IMR-90 (cell line): ENCODE measurements around the gene DPY19L1. TPM values are rescaled to one million over a fixed set of nuclear protein-coding genes. Genes with fewer than 3 reads are reported as not detected.
"Not testable (repeated sequence)": the region's sequence is repeated elsewhere in the genome, so short reads cannot be mapped to it uniquely, and the experiment has no call there.

Source experiments
- ATAC-seq: fragments of 200-7000 bp; cut with Tn5 transposase; 2 replicates; pipeline ENCODE4 v1.9.1; 2020; ENCODE audit warnings: low read depth, mild to moderate bottlenecking, moderate library complexity
- BruUV-seq: library from RNA; stranded (reverse); fragments of 400-500 nt; replicated peaks from 2 replicates; lab custom pipeline; 2021; lab: Mats Ljungman, UMichigan
- CTCF ChIA-PET: fragments of 300-600 bp; formaldehyde crosslinking; extraction: SDS; loops from one replicate; lab custom pipeline; 2021; ENCODE audit warnings: antibody characterized with exemption; lab: Yijun Ruan, JAX
- POLR2A ChIA-PET: fragments of 300-600 bp; sonication (Branson Sonifier 250); formaldehyde crosslinking; loops from one replicate; lab custom pipeline; 2022; ENCODE audit warnings: antibody characterized with exemption; ENCODE audit not compliant: unreplicated experiment; lab: Charles Lee
- DNase-seq: peaks from one replicate; pipeline ENCODE4 v3.0.0; 2013
- H2AFZ ChIP-seq: replicated peaks from 2 replicates; pipeline ENCODE3; 2013; ENCODE audit warnings: low read length, mild to moderate bottlenecking; ENCODE audit not compliant: poor library complexity
- H2AK5ac ChIP-seq: 2 replicates; pipeline ENCODE4 v1.6.1; 2013; ENCODE audit warnings: low read depth, low read length, inconsistent platforms
- H2AK9ac ChIP-seq: replicated peaks from 2 replicates; pipeline ENCODE3; 2013; ENCODE audit warnings: mild to moderate bottlenecking, low read depth, low read length, moderate library complexity; ENCODE audit not compliant: poor library complexity
- H2BK120ac ChIP-seq: 2 replicates; pipeline ENCODE4 v1.6.1; 2013; ENCODE audit warnings: low read depth, low read length, inconsistent platforms
- H2BK15ac ChIP-seq: 3 replicates; pipeline ENCODE4 v1.6.1; 2013; ENCODE audit warnings: low read depth, low read length, inconsistent platforms
- H2BK20ac ChIP-seq: 2 replicates; pipeline ENCODE4 v1.6.1; 2013; ENCODE audit warnings: low read depth, mild to moderate bottlenecking, inconsistent platforms, low read length, moderate library complexity
- H2BK5ac ChIP-seq: 2 replicates; pipeline ENCODE4 v1.6.1; 2013; ENCODE audit warnings: mild to moderate bottlenecking, low read depth, low read length, inconsistent platforms; ENCODE audit not compliant: poor library complexity, severe bottlenecking
- H3K14ac ChIP-seq: replicated peaks from 2 replicates; pipeline ENCODE4 v1.6.1; 2013; ENCODE audit warnings: low read depth, low read length, inconsistent platforms
- H3K18ac ChIP-seq: 2 replicates; pipeline ENCODE4 v1.6.1; 2013; ENCODE audit warnings: low read depth, low read length, control low read depth
- H3K23ac ChIP-seq: 2 replicates; pipeline ENCODE4 v1.6.1; 2013; ENCODE audit warnings: low read depth, low read length, inconsistent platforms
- H3K27ac ChIP-seq: 2 replicates; pipeline ENCODE4 v1.5.1; 2013; ENCODE audit warnings: mild to moderate bottlenecking, control low read depth, low read length; ENCODE audit not compliant: insufficient read depth
- H3K27me3 ChIP-seq: 2 replicates; pipeline ENCODE4 v1.6.1; 2013; ENCODE audit warnings: low read length; ENCODE audit not compliant: control insufficient read depth, insufficient read depth
- H3K36me3 ChIP-seq: 2 replicates; pipeline ENCODE4 v1.6.1; 2013; ENCODE audit warnings: low read length, mixed read lengths; ENCODE audit not compliant: control insufficient read depth, insufficient read depth
- H3K4ac ChIP-seq: 2 replicates; pipeline ENCODE4 v1.6.1; 2013; ENCODE audit warnings: low read depth, low read length, inconsistent platforms
- H3K4me1 ChIP-seq: 2 replicates; pipeline ENCODE4 v1.6.1; 2013; ENCODE audit warnings: low read length, mixed read lengths; ENCODE audit not compliant: control insufficient read depth, insufficient read depth
- H3K4me2 ChIP-seq: 2 replicates; pipeline ENCODE4 v1.6.1; 2013; ENCODE audit warnings: low read depth, mild to moderate bottlenecking, control low read depth, low read length, moderate library complexity
- H3K4me3 ChIP-seq: 2 replicates; pipeline ENCODE4 v1.5.1; 2013; ENCODE audit warnings: low read depth, mild to moderate bottlenecking, control low read depth, low read length, moderate library complexity; ENCODE audit not compliant: insufficient read depth
- H3K56ac ChIP-seq: 2 replicates; pipeline ENCODE4 v1.6.1; 2013; ENCODE audit warnings: low read length, inconsistent platforms; ENCODE audit not compliant: insufficient read depth; ENCODE audit errors: extremely low read depth
- H3K79me1 ChIP-seq, 2 experiments: 2 replicates each; pipeline ENCODE4 v1.6.1; 2013; ENCODE audit warnings: low read length in 2 of 2, inconsistent platforms in 1 of 2, low read depth in 1 of 2
- H3K9ac ChIP-seq: 2 replicates; pipeline ENCODE4 v1.6.1; 2013; ENCODE audit warnings: low read depth, low read length, control low read depth
- H3K9me1 ChIP-seq: 2 replicates; pipeline ENCODE4 v1.6.1; 2013; ENCODE audit warnings: low read length, inconsistent platforms; ENCODE audit not compliant: insufficient read depth
- H3K9me3 ChIP-seq: 2 replicates; pipeline ENCODE4 v1.6.1; 2013; ENCODE audit warnings: low read length; ENCODE audit not compliant: control insufficient read depth, insufficient read depth
- H4K20me1 ChIP-seq: 2 replicates; pipeline ENCODE4 v1.6.1; 2013; ENCODE audit warnings: low read length, inconsistent platforms; ENCODE audit not compliant: insufficient read depth
- H4K5ac ChIP-seq: 2 replicates; pipeline ENCODE4 v1.6.1; 2013; ENCODE audit warnings: mild to moderate bottlenecking, low read depth, low read length, control low read depth
- H4K8ac ChIP-seq, 2 experiments: 2 replicates each; pipeline ENCODE4 v1.6.1; 2013; ENCODE audit warnings: low read depth in 2 of 2, low read length in 2 of 2, control low read depth in 1 of 2, inconsistent platforms in 1 of 2
- H4K91ac ChIP-seq: 2 replicates; pipeline ENCODE4 v1.6.1; 2013; ENCODE audit warnings: low read depth, low read length, inconsistent platforms; ENCODE audit not compliant: insufficient read depth
- WGBS, 2 experiments: methylation state at CpG; one replicate each; pipeline versions ENCODE4 v1.1.5 to v1.1.7; 2013; ENCODE audit warnings: missing lambda C conversion rate in 2 of 2; ENCODE audit not compliant: insufficient read length in 1 of 2; ENCODE audit errors: extremely low coverage in 2 of 2; 5-methylcytosine and 5-hydroxymethylcytosine counted together
- dilution Hi-C: fragments of 300-500 bp; cut with HindIII; formaldehyde crosslinking; loops from one replicate; pipeline ENCODE4 v1.14.3; 2018; ENCODE audit warnings: low sequenced_read_pairs; ENCODE audit not compliant: unreplicated experiment
- in situ Hi-C: fragments of 300-500 bp; cut with MboI; formaldehyde crosslinking; loops from 3 replicates; pipeline ENCODE4 v1.14.3; 2019; ENCODE audit warnings: low sequenced_read_pairs, inconsistent platforms, mixed read lengths
- intact Hi-C: fragments of 100-400 bp; cut with micrococcal nuclease; formaldehyde crosslinking; loops from 2 replicates; pipeline ENCODE4 v1.10.0; 2022
- polyA plus RNA-seq, 3 experiments: library from polyadenylated mRNA; depleted of rRNA; stranded (reverse); fragments of >200 nt; gene quantifications; 2 replicates each; pipeline ENCODE4 v1.2.3, GENCODE V29; 2012; ENCODE audit warnings: low replicate concordance in 1 of 3
- total RNA-seq: library from RNA; depleted of rRNA; stranded (reverse); fragments of >200 nt; gene quantifications from 2 replicates; pipeline ENCODE4 v1.2.3, GENCODE V29; 2012

The DPY19L1 gene
- total and polyA plus RNA-seq, 2 of the 4 experiments (the other 2 are of a cell fraction), result 12.1 to 12.2 TPM

GRCh38 chr7:34883855-34884254, 153.4 kb downstream of the DPY19L1 start:
- H3K56ac ChIP-seq, H2AK9ac ChIP-seq, DNase-seq, H3K4me1 ChIP-seq, H2BK15ac ChIP-seq, H3K9me3 ChIP-seq, H3K9me1 ChIP-seq, H3K27ac ChIP-seq, H2BK20ac ChIP-seq, H2AFZ ChIP-seq, H2BK120ac ChIP-seq, intact Hi-C loops, dilution Hi-C loops, H3K18ac ChIP-seq, CTCF ChIA-PET, H3K27me3 ChIP-seq, H3K9ac ChIP-seq, H2AK5ac ChIP-seq, in situ Hi-C loops, H3K4me3 ChIP-seq, H3K4me2 ChIP-seq, H3K4ac ChIP-seq, BruUV-seq, H2BK5ac ChIP-seq, POLR2A ChIA-PET, H4K91ac ChIP-seq, H4K20me1 ChIP-seq, H4K8ac ChIP-seq, ATAC-seq, H3K36me3 ChIP-seq, H4K5ac ChIP-seq, H3K23ac ChIP-seq, H3K14ac ChIP-seq, H3K79me1 ChIP-seq: not testable (repeated sequence)
- WGBS, 2 experiments, result 40% methylated on average over 1 of the region's 1 CpG; no CpG with 5 or more reads in 1 of the 2 experiments
